ENCODE measurements around the gene MORN5.

DNA sequence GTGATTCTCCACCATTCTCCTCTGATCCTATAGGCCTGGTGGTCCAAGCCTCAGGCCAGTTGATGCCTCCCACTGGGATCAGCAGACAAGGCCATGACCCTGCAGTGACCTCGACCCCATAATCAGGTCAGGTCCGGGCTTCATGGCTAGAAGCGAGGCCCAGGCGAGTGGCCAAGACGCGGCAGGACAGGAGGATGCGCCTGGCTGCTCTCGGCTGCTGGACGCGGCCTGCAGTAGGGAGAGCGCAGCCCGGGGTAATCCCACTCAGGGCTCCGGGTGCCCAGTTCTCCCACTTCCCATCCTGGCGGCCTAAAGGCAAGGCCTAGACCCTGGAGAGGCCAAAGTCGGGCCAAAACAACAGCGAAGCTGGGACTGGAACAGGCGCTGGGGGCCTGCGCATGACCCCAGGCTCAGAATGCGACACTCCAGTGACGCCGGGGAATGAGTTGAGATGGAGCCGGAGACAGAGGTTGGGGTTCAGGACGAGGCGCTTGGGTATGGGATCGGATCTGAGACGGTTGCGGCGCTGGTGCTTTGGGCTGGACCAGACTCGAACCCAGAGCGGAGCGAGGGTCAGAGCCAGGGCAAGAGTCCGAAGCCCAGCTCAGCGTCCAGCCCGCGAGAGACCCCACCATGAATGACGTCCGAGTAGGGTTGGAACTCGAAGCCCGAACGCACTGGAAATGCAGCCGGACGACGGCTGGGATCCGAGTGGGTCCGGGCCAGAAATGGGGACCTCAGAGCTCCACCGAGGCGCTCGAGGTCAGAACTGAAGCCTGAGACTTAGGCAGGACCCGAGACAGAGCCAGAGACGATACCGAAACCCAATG lies 65.8 kb downstream of the MORN5 start:
- TF ChIP-seq POLR2A (IDR thresholded peaks at IDR 0.05; ENCODE audit: low read length), result no peak
- TF ChIP-seq GATA1 (IDR thresholded peaks at IDR 0.05; ENCODE audit: low read depth, low read length), result no peak
